ENCODE data around the gene CCNG2. TPM values are rescaled to one million over a fixed set of nuclear protein-coding genes. Genes with fewer than 3 reads are reported as not detected.

Gene CCNG2
- total and polyA plus RNA-seq, 4 donors = 1.2 to 10.8 (median 4.1) TPM

DNA sequence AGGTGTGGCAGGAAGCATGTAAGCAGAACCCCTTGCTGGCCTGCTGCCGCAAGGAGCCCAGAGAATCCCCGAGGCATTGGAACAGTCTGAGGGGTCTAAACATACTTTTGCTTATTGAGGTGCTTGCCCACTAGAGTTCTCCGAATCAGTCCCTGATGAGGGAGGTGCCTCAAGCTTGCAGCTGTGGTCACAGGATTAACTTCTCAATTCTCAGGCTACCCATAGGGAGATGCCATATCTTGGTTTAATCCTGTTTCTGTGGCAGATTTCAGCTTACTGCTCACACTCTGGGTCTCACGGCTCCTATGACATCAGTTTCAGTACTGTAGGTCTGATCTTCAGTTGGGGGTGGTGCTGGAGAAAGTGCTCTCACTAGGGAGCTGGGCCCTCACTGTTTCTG is 39.9 kb downstream of the CCNG2 start:
- Histone ChIP-seq H3K9me3 (ENCODE audit: control insufficient read depth in 4 of 4, low read length in 3 of 4) (no peaks in the 10 kb centered on the region), H3K36me3 (ENCODE audit: control insufficient read depth in 4 of 4, insufficient read depth in 3 of 4, low read depth in 1 of 4, low read length in 3 of 4) (no peaks in the 10 kb centered on the region), H3K9ac (ENCODE audit: low read depth in 1 of 2, low read length in 2 of 2) (no peak overlapping the region), H3K27ac (ENCODE audit: low read depth in 1 of 2, low read length in 2 of 2) (no peak overlapping the region), H3K4me1 (ENCODE audit: control insufficient read depth in 4 of 4, insufficient read depth in 4 of 4, low read length in 3 of 4) (no peaks in the 10 kb centered on the region), H3K4me3 (ENCODE audit: low read depth in 1 of 3, low read length in 3 of 3) (no peak overlapping the region), H3K27me3 (ENCODE audit: control insufficient read depth in 4 of 4, insufficient read depth in 4 of 4, low read length in 3 of 4) (peaks cover 0 to 3% (median 0%) of the 10 kb centered on the region in 4 donors)
- 86% methylated on average over 4 of the region's 4 CpGs for WGBS
- no peak for DNase-seq (ENCODE audit: low spot score)
- no peak for TF ChIP-seq RXRA (IDR thresholded peaks at IDR 0.05)

DNA sequence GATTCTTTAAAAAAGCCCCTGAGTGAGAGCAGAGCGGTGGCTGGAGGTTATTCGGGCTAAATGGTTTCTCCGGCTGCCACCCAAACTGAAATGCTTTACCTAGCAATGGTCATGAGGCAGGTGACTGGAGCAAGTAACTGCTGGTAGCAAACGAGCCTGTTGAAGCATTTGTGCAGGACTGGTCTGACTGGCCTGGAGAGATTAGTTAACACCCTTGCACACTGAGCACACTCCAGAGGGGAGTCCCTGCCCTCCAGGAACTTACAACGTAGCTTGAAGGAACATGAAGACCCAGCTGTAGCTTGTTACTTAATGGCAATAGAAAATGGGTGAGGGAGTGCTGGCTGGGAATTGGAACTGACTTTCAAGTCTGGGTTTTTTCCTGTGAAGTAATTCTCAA is 40.4 kb downstream of the CCNG2 start:
- Histone ChIP-seq H3K9ac (ENCODE audit: low read depth in 1 of 2, low read length in 2 of 2) (no peak overlapping the region), H3K4me1 (ENCODE audit: control insufficient read depth in 4 of 4, insufficient read depth in 4 of 4, low read length in 3 of 4) (no peaks in the 10 kb centered on the region), H3K27me3 (ENCODE audit: control insufficient read depth in 4 of 4, insufficient read depth in 4 of 4, low read length in 3 of 4) (peaks cover 0 to 3% (median 0%) of the 10 kb centered on the region in 4 donors), H3K4me3 (ENCODE audit: low read depth in 1 of 3, low read length in 3 of 3) (no peak overlapping the region), H3K9me3 (ENCODE audit: control insufficient read depth in 4 of 4, low read length in 3 of 4) (no peaks in the 10 kb centered on the region), H3K36me3 (ENCODE audit: control insufficient read depth in 4 of 4, insufficient read depth in 3 of 4, low read depth in 1 of 4, low read length in 3 of 4) (no peaks in the 10 kb centered on the region), H3K27ac (ENCODE audit: low read depth in 1 of 2, low read length in 2 of 2) (no peak overlapping the region)
- 89% methylated on average over 5 of the region's 5 CpGs for WGBS
- DNase-seq (ENCODE audit: low spot score) = no peak
- TF ChIP-seq GABPA (IDR thresholded peaks at IDR 0.05 in 1 of 2, conservative IDR thresholded peaks at IDR 0.05 in 1 of 2) (no peak), TAF1 (conservative IDR thresholded peaks at IDR 0.05) (no peak), HNF4A (conservative IDR thresholded peaks at IDR 0.05) (no peak), FOXA1 (IDR thresholded peaks at IDR 0.05) (no peak), YY1 (IDR thresholded peaks at IDR 0.05) (no peak), EGR1 (IDR thresholded peaks at IDR 0.05; ENCODE audit: low read depth in 2 of 2) (no peak), FOXA2 (IDR thresholded peaks at IDR 0.05) (no peak), JUND (IDR thresholded peaks at IDR 0.05) (no peak), SP1 (IDR thresholded peaks at IDR 0.05) (no peak)
- TF ChIP-seq, protein P1, sequence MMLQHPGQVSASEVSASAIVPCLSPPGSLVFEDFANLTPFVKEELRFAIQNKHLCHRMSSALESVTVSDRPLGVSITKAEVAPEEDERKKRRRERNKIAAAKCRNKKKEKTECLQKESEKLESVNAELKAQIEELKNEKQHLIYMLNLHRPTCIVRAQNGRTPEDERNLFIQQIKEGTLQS (IDR thresholded peaks at IDR 0.05) = no peak
- TF ChIP-seq, protein P2, sequence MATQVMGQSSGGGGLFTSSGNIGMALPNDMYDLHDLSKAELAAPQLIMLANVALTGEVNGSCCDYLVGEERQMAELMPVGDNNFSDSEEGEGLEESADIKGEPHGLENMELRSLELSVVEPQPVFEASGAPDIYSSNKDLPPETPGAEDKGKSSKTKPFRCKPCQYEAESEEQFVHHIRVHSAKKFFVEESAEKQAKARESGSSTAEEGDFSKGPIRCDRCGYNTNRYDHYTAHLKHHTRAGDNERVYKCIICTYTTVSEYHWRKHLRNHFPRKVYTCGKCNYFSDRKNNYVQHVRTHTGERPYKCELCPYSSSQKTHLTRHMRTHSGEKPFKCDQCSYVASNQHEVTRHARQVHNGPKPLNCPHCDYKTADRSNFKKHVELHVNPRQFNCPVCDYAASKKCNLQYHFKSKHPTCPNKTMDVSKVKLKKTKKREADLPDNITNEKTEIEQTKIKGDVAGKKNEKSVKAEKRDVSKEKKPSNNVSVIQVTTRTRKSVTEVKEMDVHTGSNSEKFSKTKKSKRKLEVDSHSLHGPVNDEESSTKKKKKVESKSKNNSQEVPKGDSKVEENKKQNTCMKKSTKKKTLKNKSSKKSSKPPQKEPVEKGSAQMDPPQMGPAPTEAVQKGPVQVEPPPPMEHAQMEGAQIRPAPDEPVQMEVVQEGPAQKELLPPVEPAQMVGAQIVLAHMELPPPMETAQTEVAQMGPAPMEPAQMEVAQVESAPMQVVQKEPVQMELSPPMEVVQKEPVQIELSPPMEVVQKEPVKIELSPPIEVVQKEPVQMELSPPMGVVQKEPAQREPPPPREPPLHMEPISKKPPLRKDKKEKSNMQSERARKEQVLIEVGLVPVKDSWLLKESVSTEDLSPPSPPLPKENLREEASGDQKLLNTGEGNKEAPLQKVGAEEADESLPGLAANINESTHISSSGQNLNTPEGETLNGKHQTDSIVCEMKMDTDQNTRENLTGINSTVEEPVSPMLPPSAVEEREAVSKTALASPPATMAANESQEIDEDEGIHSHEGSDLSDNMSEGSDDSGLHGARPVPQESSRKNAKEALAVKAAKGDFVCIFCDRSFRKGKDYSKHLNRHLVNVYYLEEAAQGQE (IDR thresholded peaks at IDR 0.05) = no peak

DNA sequence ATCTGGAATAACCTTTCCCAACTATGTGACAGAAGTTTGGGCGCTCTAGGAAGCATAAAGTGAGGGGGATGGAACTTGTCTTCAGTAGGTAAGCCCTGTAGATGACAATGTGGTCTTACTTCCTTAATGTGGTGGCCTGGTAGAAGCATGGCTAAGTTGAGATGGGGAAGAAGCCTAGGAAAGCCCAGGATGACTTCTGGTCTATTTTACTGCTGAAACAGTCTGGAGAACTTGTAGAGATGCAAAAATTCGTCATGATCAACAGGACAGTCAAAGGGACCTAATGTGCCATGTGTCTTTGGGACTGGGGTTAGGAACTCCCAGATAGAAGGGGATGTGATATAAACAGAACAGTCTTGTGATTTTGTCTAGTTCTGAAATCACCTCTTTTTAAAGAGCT is 40.8 kb downstream of the CCNG2 start:
- WGBS = 69% methylated on average over 2 of the region's 2 CpGs
- Histone ChIP-seq H3K9ac (ENCODE audit: low read depth in 1 of 2, low read length in 2 of 2) (no peak overlapping the region), H3K4me1 (ENCODE audit: control insufficient read depth in 4 of 4, insufficient read depth in 4 of 4, low read length in 3 of 4) (no peaks in the 10 kb centered on the region), H3K27me3 (ENCODE audit: control insufficient read depth in 4 of 4, insufficient read depth in 4 of 4, low read length in 3 of 4) (peaks cover 0 to 3% (median 0%) of the 10 kb centered on the region in 4 donors), H3K4me3 (ENCODE audit: low read depth in 1 of 3, low read length in 3 of 3) (no peak overlapping the region), H3K27ac (ENCODE audit: low read depth in 1 of 2, low read length in 2 of 2) (no peak overlapping the region), H3K36me3 (ENCODE audit: control insufficient read depth in 4 of 4, insufficient read depth in 3 of 4, low read depth in 1 of 4, low read length in 3 of 4) (no peaks in the 10 kb centered on the region), H3K9me3 (ENCODE audit: control insufficient read depth in 4 of 4, low read length in 3 of 4) (no peaks in the 10 kb centered on the region)
- DNase-seq (ENCODE audit: low spot score) = no peak
- TF ChIP-seq JUND (IDR thresholded peaks at IDR 0.05) (no peak), HNF4G (IDR thresholded peaks at IDR 0.05) (no peak), NR2F2 (IDR thresholded peaks at IDR 0.05) (no peak), RXRA (IDR thresholded peaks at IDR 0.05) (no peak), GABPA (IDR thresholded peaks at IDR 0.05 in 1 of 2, conservative IDR thresholded peaks at IDR 0.05 in 1 of 2) (no peak), RAD21 (IDR thresholded peaks at IDR 0.05) (no peak), FOXA1 (IDR thresholded peaks at IDR 0.05) (no peak), FOXA2 (IDR thresholded peaks at IDR 0.05) (no peak), YY1 (IDR thresholded peaks at IDR 0.05) (no peak)
- TF ChIP-seq, protein P1 (IDR thresholded peaks at IDR 0.05) = no peak
- TF ChIP-seq, protein P2 (IDR thresholded peaks at IDR 0.05) = no peak
- TF ChIP-seq, protein P3, sequence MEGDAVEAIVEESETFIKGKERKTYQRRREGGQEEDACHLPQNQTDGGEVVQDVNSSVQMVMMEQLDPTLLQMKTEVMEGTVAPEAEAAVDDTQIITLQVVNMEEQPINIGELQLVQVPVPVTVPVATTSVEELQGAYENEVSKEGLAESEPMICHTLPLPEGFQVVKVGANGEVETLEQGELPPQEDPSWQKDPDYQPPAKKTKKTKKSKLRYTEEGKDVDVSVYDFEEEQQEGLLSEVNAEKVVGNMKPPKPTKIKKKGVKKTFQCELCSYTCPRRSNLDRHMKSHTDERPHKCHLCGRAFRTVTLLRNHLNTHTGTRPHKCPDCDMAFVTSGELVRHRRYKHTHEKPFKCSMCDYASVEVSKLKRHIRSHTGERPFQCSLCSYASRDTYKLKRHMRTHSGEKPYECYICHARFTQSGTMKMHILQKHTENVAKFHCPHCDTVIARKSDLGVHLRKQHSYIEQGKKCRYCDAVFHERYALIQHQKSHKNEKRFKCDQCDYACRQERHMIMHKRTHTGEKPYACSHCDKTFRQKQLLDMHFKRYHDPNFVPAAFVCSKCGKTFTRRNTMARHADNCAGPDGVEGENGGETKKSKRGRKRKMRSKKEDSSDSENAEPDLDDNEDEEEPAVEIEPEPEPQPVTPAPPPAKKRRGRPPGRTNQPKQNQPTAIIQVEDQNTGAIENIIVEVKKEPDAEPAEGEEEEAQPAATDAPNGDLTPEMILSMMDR (IDR thresholded peaks at IDR 0.05; ENCODE audit: low read depth, low read length, missing input control) = no peak
- TF ChIP-seq, protein P4, sequence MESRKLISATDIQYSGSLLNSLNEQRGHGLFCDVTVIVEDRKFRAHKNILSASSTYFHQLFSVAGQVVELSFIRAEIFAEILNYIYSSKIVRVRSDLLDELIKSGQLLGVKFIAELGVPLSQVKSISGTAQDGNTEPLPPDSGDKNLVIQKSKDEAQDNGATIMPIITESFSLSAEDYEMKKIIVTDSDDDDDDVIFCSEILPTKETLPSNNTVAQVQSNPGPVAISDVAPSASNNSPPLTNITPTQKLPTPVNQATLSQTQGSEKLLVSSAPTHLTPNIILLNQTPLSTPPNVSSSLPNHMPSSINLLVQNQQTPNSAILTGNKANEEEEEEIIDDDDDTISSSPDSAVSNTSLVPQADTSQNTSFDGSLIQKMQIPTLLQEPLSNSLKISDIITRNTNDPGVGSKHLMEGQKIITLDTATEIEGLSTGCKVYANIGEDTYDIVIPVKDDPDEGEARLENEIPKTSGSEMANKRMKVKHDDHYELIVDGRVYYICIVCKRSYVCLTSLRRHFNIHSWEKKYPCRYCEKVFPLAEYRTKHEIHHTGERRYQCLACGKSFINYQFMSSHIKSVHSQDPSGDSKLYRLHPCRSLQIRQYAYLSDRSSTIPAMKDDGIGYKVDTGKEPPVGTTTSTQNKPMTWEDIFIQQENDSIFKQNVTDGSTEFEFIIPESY (IDR thresholded peaks at IDR 0.05) = no peak
